B cell (primary cell): ENCODE measurements around the gene XPO4. TPM values are rescaled to one million over a fixed set of nuclear protein-coding genes. Genes with fewer than 3 reads are reported as not detected.

ENCODE experiments used
- ATAC-seq: fragments of 200-7000 bp; cut with Tn5 transposase; one replicate; pipeline ENCODE4 v1.10.0; 2021; ENCODE audit warnings: low read depth, mild to moderate bottlenecking, moderate number of reproducible peaks, moderate library complexity
- CTCF ChIA-PET: fragments of 350-600 bp; sonication (Branson Sonifier 250); formaldehyde crosslinking; loops from one replicate; lab custom pipeline; 2021; ENCODE audit warnings: antibody characterized with exemption, inconsistent platforms; lab: Charles Lee
- POLR2A ChIA-PET: fragments of 350-600 bp; sonication (Branson Sonifier 250); formaldehyde crosslinking; loops from one replicate; lab custom pipeline; 2021; ENCODE audit warnings: antibody characterized with exemption; lab: Charles Lee
- DNase-seq: peaks from one replicate; pipeline ENCODE4 v3.0.0; 2013
- H2AFZ ChIP-seq: 2 replicates; pipeline ENCODE4 v1.6.1; 2012; ENCODE audit warnings: mild to moderate bottlenecking, low read depth, low read length; ENCODE audit not compliant: insufficient read depth, poor library complexity, severe bottlenecking
- H3K27ac ChIP-seq, 2 donors: 1 replicate in 1 of 2; 2 replicates in 1 of 2; pipeline ENCODE4 v1.5.1; 2012 to 2013; ENCODE audit warnings: low read length in 2 of 2, mild to moderate bottlenecking in 2 of 2, moderate library complexity in 1 of 2
- H3K27me3 ChIP-seq, 4 experiments: fragments of 200-600 bp in 1 of 4; sonication (generic) in 1 of 4; replicated peaks in 1 of 4; 1 replicate in 2 of 4; 2 replicates in 2 of 4; pipeline versions ENCODE4 v1.6.1 to v1.7.0; 2013 to 2016; ENCODE audit warnings: low read length in 3 of 4, mild to moderate bottlenecking in 2 of 4, mixed read lengths in 1 of 4, moderate library complexity in 1 of 4; ENCODE audit not compliant: insufficient read depth in 4 of 4, control insufficient read depth in 3 of 4; ENCODE audit errors: control extremely low read depth in 1 of 4
- H3K36me3 ChIP-seq, 2 experiments: replicated peaks in 1 of 2; 1 replicate in 1 of 2; 2 replicates in 1 of 2; pipeline versions ENCODE4 v1.6.1 to v1.7.1; 2013; ENCODE audit warnings: low read length in 1 of 2; ENCODE audit not compliant: insufficient read depth in 2 of 2, control insufficient read depth in 1 of 2; ENCODE audit errors: control extremely low read depth in 1 of 2, extremely low read depth in 1 of 2
- H3K4me1 ChIP-seq, 2 donors: fragments of 200-600 bp in 1 of 2; sonication (generic) in 1 of 2; 1 replicate in 1 of 2; 2 replicates in 1 of 2; pipeline versions ENCODE4 v1.5.1 to v1.6.1; 2013 to 2017; ENCODE audit warnings: low read length in 2 of 2; ENCODE audit not compliant: control insufficient read depth in 2 of 2, insufficient read depth in 2 of 2
- H3K4me2 ChIP-seq: replicated peaks from 2 replicates; pipeline ENCODE3; 2012; ENCODE audit warnings: mild to moderate bottlenecking, low read depth, low read length; ENCODE audit not compliant: poor library complexity, severe bottlenecking
- H3K4me3 ChIP-seq, 5 experiments: fragments of 200-600 bp in 1 of 5; sonication (generic) in 1 of 5; 1 replicate in 3 of 5; 2 replicates in 2 of 5; pipeline versions ENCODE4 v1.5.1 to v1.7.0; 2011 to 2016; ENCODE audit warnings: low read length in 4 of 5, mild to moderate bottlenecking in 4 of 5, low read depth in 2 of 5, control low read depth in 1 of 5, moderate library complexity in 1 of 5; ENCODE audit not compliant: insufficient read depth in 1 of 5; ENCODE audit errors: control extremely low read depth in 1 of 5, extremely low read depth in 1 of 5
- H3K79me2 ChIP-seq: fragments of 200-600 bp; sonication (generic); one replicate; pipeline ENCODE4 v1.6.0; 2016; ENCODE audit warnings: low read length; ENCODE audit not compliant: control insufficient read depth, insufficient read depth
- H3K9ac ChIP-seq: fragments of 200-600 bp; sonication (generic); 2 replicates; pipeline ENCODE4 v1.6.1; 2017; ENCODE audit warnings: mild to moderate bottlenecking, low read length, moderate library complexity
- H3K9me3 ChIP-seq, 3 donors: one replicate each; pipeline versions ENCODE4 v1.6.1 to v1.7.1; 2013; ENCODE audit warnings: low read length in 2 of 3; ENCODE audit not compliant: control insufficient read depth in 2 of 3, insufficient read depth in 1 of 3; ENCODE audit errors: control extremely low read depth in 1 of 3
- H4K20me1 ChIP-seq: 2 replicates; pipeline ENCODE4 v1.6.0; 2012; ENCODE audit warnings: mild to moderate bottlenecking, low read length; ENCODE audit not compliant: insufficient read depth, control insufficient read depth, poor library complexity, severe bottlenecking
- H3K27ac Mint-ChIP-seq: one replicate; pipeline ENCODE4 v1.8.0; 2021; ENCODE audit warnings: mixed read lengths
- H3K27me3 Mint-ChIP-seq: one replicate; pipeline ENCODE4 v1.8.0; 2021; ENCODE audit warnings: mixed read lengths
- H3K4me1 Mint-ChIP-seq: one replicate; pipeline ENCODE4 v1.8.0; 2021; ENCODE audit warnings: mixed read lengths
- H3K4me3 Mint-ChIP-seq: one replicate; pipeline ENCODE4 v1.8.0; 2021; ENCODE audit warnings: mixed read lengths
- H3K9me3 Mint-ChIP-seq: one replicate; pipeline ENCODE4 v1.8.0; 2022; ENCODE audit warnings: mixed read lengths; ENCODE audit not compliant: insufficient read depth
- CTCF ChIP-seq: fragments of 200-600 bp; IDR thresholded peaks from one replicate; pipeline ENCODE4 v1.8.0; 2022; ENCODE audit warnings: antibody characterized with exemption, mild to moderate bottlenecking
- EZH2 ChIP-seq: IDR thresholded peaks from 2 replicates; pipeline ENCODE4 v1.6.1; 2012; ENCODE audit warnings: borderline replicate concordance, low read depth, mild to moderate bottlenecking, moderate library complexity, low read length; ENCODE audit not compliant: insufficient read depth, poor library complexity, severe bottlenecking
- WGBS: methylation state at CpG from one replicate; pipeline ENCODE4 v1.1.5; 2013; ENCODE audit warnings: missing lambda C conversion rate; ENCODE audit not compliant: insufficient coverage; 5-methylcytosine and 5-hydroxymethylcytosine counted together
- intact Hi-C: fragments of 100-400 bp; cut with micrococcal nuclease; formaldehyde crosslinking; loops from one replicate; pipeline ENCODE4 v1.10.0; 2022
- polyA plus RNA-seq: library from polyadenylated mRNA; depleted of rRNA; stranded (reverse); fragments of >200 nt; gene quantifications from 2 replicates; pipeline ENCODE4 v1.2.3, GENCODE V29; 2012
- total RNA-seq, 2 donors: library from RNA; stranded (reverse); fragments of 120-200 nt in 1 of 2; gene quantifications; 1 replicate in 1 of 2; 2 replicates in 1 of 2; pipeline versions ENCODE4 v1.2.3 to v1.2.4, GENCODE V29; 2013 to 2022

XPO4 gene
- total and polyA plus RNA-seq, 2 donors (not counting 1 experiment from before 2014, with no cell fraction given): 6.2 to 25.9 TPM

- H3K27ac Mint-ChIP-seq: no peak overlapping the region
- DNase-seq: no peak
- 95% methylated on average over 4 of the region's 6 CpGs for WGBS
Observed at GRCh38 chr13:20911037-20911436, 8.5 kb upstream of the XPO4 start.

GRCh38 chr13:20908714-20909497 lies 6.4 kb upstream of the XPO4 start:
- Mint-ChIP-seq H3K27ac (no peak overlapping the region), H3K27me3 (peaks cover 3% of the 10 kb centered on the region), H3K4me3 (no peak overlapping the region), H3K4me1 (no peaks in the 10 kb centered on the region), H3K9me3 (no peaks in the 10 kb centered on the region)
- no peak for DNase-seq
- Histone ChIP-seq H3K4me3 (no peak overlapping the region), H3K27me3 (peaks cover 0 to 3% (median under 1%) of the 10 kb centered on the region in 4 experiments), H3K9me3 (no peaks in the 10 kb centered on the region), H2AFZ (no peak overlapping the region), H3K36me3 (no peaks in the 10 kb centered on the region), H3K79me2 (no peaks in the 10 kb centered on the region), H3K27ac (no peak overlapping the region), H3K4me2 (no peak overlapping the region), H3K4me1 (no peaks in the 10 kb centered on the region), H3K9ac (no peak overlapping the region), H4K20me1 (no peaks in the 10 kb centered on the region)
- ChIA-PET CTCF (no interaction called here), POLR2A (no interaction called here)
- WGBS: 80% methylated on average over 6 of the region's 6 CpGs
- no peak for TF ChIP-seq CTCF
- no peak for TF ChIP-seq EZH2
- no peak for ATAC-seq
- intact Hi-C loops: loop anchor here (10.0 kb wide), 2 partner anchors 134 to 696 kb away; partner anchors contain the start of genes EEF1AKMT1 and MICU2

More at GRCh38 chr13:20911037-20911436, 8.5 kb upstream of the XPO4 start:
- H4K20me1 ChIP-seq: no peaks in the 10 kb centered on the region
- H3K4me2 ChIP-seq: no peak overlapping the region
- H3K4me3 Mint-ChIP-seq: no peak overlapping the region
- no peak overlapping the region for H3K9ac ChIP-seq
- intact Hi-C loops: no loop called here
- H3K36me3 ChIP-seq: no peaks in the 10 kb centered on the region
- no peak for TF ChIP-seq EZH2
- no peak overlapping the region for H2AFZ ChIP-seq
- no peak for ATAC-seq
- no peaks in the 10 kb centered on the region for H3K4me1 ChIP-seq
- H3K9me3 ChIP-seq: no peaks in the 10 kb centered on the region
- no peaks in the 10 kb centered on the region for H3K4me1 Mint-ChIP-seq
- ChIA-PET CTCF (no interaction called here), POLR2A (no interaction called here)
- no peak overlapping the region for H3K27ac ChIP-seq
- H3K27me3 ChIP-seq: peaks cover 0 to 3% (median under 1%) of the 10 kb centered on the region in 4 experiments
- H3K27me3 Mint-ChIP-seq: peaks cover 3% of the 10 kb centered on the region
- H3K79me2 ChIP-seq: no peaks in the 10 kb centered on the region
- H3K9me3 Mint-ChIP-seq: no peaks in the 10 kb centered on the region
- H3K4me3 ChIP-seq: no peak overlapping the region
